ENCODE results near the gene TAF1D. TPM values are rescaled to one million over a fixed set of nuclear protein-coding genes. Genes with fewer than 3 reads are reported as not detected.

The TAF1D gene
- polyA plus RNA-seq, 3 donors: 5.9 to 68.3 (median 7.4) TPM

DNA sequence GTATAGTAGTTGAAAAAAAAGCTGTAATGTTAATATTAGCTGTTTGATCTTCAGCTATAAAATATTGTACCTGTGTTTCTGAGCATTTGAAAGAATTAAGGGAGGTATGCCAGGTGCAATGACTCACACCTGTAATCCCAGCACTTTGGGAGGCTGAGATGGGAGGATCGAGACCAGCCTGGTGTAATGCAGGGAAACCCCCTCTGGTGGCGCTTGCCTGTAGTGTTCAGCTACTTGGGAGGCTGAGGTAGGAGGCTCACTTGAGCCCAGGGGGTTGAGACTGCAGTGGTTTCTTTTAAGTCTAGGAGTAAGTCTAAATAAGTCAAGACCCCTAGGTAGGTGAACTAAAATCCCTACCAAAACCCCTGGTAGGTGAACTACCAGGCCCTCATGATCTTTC lies 37.1 kb downstream of the TAF1D start:
- no peak overlapping the region for H3K27ac ChIP-seq (ENCODE audit: low read depth in 1 of 2, low read length in 2 of 2)
- peaks cover 8% of the 10 kb centered on the region for H3K79me2 ChIP-seq (ENCODE audit: insufficient read depth, low read length)
- TF ChIP-seq, protein P1, sequence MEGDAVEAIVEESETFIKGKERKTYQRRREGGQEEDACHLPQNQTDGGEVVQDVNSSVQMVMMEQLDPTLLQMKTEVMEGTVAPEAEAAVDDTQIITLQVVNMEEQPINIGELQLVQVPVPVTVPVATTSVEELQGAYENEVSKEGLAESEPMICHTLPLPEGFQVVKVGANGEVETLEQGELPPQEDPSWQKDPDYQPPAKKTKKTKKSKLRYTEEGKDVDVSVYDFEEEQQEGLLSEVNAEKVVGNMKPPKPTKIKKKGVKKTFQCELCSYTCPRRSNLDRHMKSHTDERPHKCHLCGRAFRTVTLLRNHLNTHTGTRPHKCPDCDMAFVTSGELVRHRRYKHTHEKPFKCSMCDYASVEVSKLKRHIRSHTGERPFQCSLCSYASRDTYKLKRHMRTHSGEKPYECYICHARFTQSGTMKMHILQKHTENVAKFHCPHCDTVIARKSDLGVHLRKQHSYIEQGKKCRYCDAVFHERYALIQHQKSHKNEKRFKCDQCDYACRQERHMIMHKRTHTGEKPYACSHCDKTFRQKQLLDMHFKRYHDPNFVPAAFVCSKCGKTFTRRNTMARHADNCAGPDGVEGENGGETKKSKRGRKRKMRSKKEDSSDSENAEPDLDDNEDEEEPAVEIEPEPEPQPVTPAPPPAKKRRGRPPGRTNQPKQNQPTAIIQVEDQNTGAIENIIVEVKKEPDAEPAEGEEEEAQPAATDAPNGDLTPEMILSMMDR (IDR thresholded peaks at IDR 0.05): no peak
- no peak overlapping the region for H3K4me2 ChIP-seq (replicated peaks; ENCODE audit: extremely low read depth, low read length, poor library complexity, severe bottlenecking)
- no peak overlapping the region for H3K27ac Mint-ChIP-seq
- no peak overlapping the region for H3K9ac ChIP-seq (ENCODE audit: insufficient read depth, low read length, poor library complexity, severe bottlenecking)
- intact Hi-C loops (cut with micrococcal nuclease): no loop called here
- no peak for DNase-seq
- peaks cover 2 to 14% (median 7%) of the 10 kb centered on the region in 7 donors for H3K9me3 Mint-ChIP-seq
- H3K9me3 ChIP-seq (replicated peaks in 1 of 2; ENCODE audit: control insufficient read depth in 1 of 2, insufficient read depth in 1 of 2, low read length in 2 of 2): peaks cover 0 to 3% of the 10 kb centered on the region in 2 donors
- no peaks in the 10 kb centered on the region for H3K4me1 Mint-ChIP-seq
- H3K36me3 Mint-ChIP-seq: peaks cover 75 to 88% of the 10 kb centered on the region in 2 donors
- no peaks in the 10 kb centered on the region for H4K20me1 ChIP-seq (ENCODE audit: insufficient read depth, low read length)
- WGBS (ENCODE audit: insufficient coverage): 100% methylated on average over 1 of the region's 2 CpGs
- no peak overlapping the region for H3K4me3 ChIP-seq (replicated peaks in 1 of 3; ENCODE audit: low read depth in 2 of 3, low read length in 3 of 3)
- H3K4me3 Mint-ChIP-seq: no peak overlapping the region
- no peak overlapping the region for H2AFZ ChIP-seq (ENCODE audit: insufficient read depth, low read depth, low read length, poor library complexity, severe bottlenecking)
- peaks cover 58 to 94% of the 10 kb centered on the region in 2 donors for H3K36me3 ChIP-seq (replicated peaks in 1 of 2; ENCODE audit: control insufficient read depth in 1 of 2, insufficient read depth in 2 of 2, low read length in 2 of 2)
- no peaks in the 10 kb centered on the region for H3K4me1 ChIP-seq (ENCODE audit: control insufficient read depth in 1 of 2, insufficient read depth in 2 of 2, low read length in 2 of 2)
- H3K27me3 ChIP-seq (ENCODE audit: control insufficient read depth in 2 of 2, insufficient read depth in 2 of 2, low read length in 2 of 2): no peaks in the 10 kb centered on the region
- H3K27me3 Mint-ChIP-seq (ENCODE audit: low read depth in 3 of 3): no peaks in the 10 kb centered on the region

- no peak overlapping the region for H3K4me3 Mint-ChIP-seq
- no peaks in the 10 kb centered on the region for H3K9me3 ChIP-seq (replicated peaks in 1 of 2; ENCODE audit: control insufficient read depth in 1 of 2, insufficient read depth in 1 of 2, low read length in 2 of 2)
- H3K36me3 Mint-ChIP-seq: peaks cover 82 to 93% of the 10 kb centered on the region in 2 donors
- no peak overlapping the region for H3K9ac ChIP-seq (ENCODE audit: insufficient read depth, low read length, poor library complexity, severe bottlenecking)
- no peaks in the 10 kb centered on the region for H3K79me2 ChIP-seq (ENCODE audit: insufficient read depth, low read length)
- no peak overlapping the region for H2AFZ ChIP-seq (ENCODE audit: insufficient read depth, low read depth, low read length, poor library complexity, severe bottlenecking)
- H4K20me1 ChIP-seq (ENCODE audit: insufficient read depth, low read length): no peaks in the 10 kb centered on the region
- no peak overlapping the region for H3K27ac Mint-ChIP-seq
- H3K27me3 ChIP-seq (ENCODE audit: control insufficient read depth in 2 of 2, insufficient read depth in 2 of 2, low read length in 2 of 2): no peaks in the 10 kb centered on the region
- intact Hi-C loops (cut with micrococcal nuclease): no loop called here
- no peaks in the 10 kb centered on the region for H3K27me3 Mint-ChIP-seq (ENCODE audit: low read depth in 3 of 3)
- TF ChIP-seq, protein P1 (IDR thresholded peaks at IDR 0.05): no peak
- WGBS (ENCODE audit: insufficient coverage): 100% methylated on average over 2 of the region's 3 CpGs
- H3K9me3 Mint-ChIP-seq: no peaks in the 10 kb centered on the region
- no peaks in the 10 kb centered on the region for H3K4me1 ChIP-seq (ENCODE audit: control insufficient read depth in 1 of 2, insufficient read depth in 2 of 2, low read length in 2 of 2)
- H3K36me3 ChIP-seq (replicated peaks in 1 of 2; ENCODE audit: control insufficient read depth in 1 of 2, insufficient read depth in 2 of 2, low read length in 2 of 2): peaks cover 63 to 96% of the 10 kb centered on the region in 2 donors
- no peak for DNase-seq
- H3K4me2 ChIP-seq (replicated peaks; ENCODE audit: extremely low read depth, low read length, poor library complexity, severe bottlenecking): no peak overlapping the region
- H3K4me3 ChIP-seq (replicated peaks in 1 of 3; ENCODE audit: low read depth in 2 of 3, low read length in 3 of 3): no peak overlapping the region
- no peaks in the 10 kb centered on the region for H3K4me1 Mint-ChIP-seq
- H3K27ac ChIP-seq (ENCODE audit: low read depth in 1 of 2, low read length in 2 of 2): no peak overlapping the region
These were observed 40.5 kb downstream of the TAF1D start for GRCh38 chr11:93700830-93701229.

Measured in CD14-positive monocyte (primary cell).